ENCODE measurements around the gene NR2F6.

NR2F6 gene

DNA sequence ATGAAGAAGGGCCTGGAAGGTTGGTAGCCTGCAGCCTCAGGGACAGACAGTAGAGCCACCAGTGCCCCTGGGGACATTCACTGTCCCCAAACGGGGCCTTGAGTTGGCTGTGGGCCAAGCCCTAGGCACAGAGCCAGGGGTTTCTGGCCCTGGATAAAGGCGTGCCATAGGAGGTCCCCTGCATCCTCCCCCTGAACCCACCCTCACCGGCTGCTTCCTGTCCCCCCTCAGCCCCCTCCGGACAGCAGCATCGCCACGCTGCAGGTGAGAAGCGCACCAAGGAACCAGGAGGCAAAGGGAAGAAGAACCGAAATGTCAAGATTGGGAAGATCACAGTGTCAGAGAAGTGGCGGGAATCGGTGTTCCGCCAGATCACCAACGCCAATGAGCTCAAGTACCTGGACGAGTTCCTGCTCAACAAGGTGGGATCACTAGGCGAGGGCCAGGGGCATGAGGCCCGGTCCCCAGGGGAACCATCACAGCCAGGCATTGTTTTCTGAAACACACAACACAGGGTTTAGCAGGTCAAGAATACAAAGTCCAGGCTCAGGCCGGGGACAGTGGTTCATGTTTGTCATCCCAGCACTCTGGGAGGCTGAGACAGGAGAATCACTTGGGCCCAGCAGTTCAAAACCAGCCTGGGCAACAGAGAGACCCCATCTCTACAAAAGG, 45.2 kb downstream of the NR2F6 start:
- no peak overlapping the region for H3K27ac ChIP-seq (ENCODE audit: extremely low read depth, low read depth, low read length)
- no peak overlapping the region for H3K4me3 ChIP-seq (ENCODE audit: low read depth, low read length)
- TF ChIP-seq ZNF292 (tag by site-specific recombination; IDR thresholded peaks at IDR 0.05; ENCODE audit: borderline replicate concordance, low read depth): no peak
- TF ChIP-seq ZNF791 (tag by site-specific recombination; IDR thresholded peaks at IDR 0.05): no peak
- no peak for TF ChIP-seq ZNF629 (tag by site-specific recombination; IDR thresholded peaks at IDR 0.05)
- no peak for TF ChIP-seq ZNF16 (tag by site-specific recombination; IDR thresholded peaks at IDR 0.05; ENCODE audit: low read depth)
- TF ChIP-seq ZNF2 (tag by site-specific recombination; IDR thresholded peaks at IDR 0.05): no peak
- TF ChIP-seq SETDB1 (IDR thresholded peaks at IDR 0.05; ENCODE audit: insufficient read length, low read length): no peak
- no peak for TF ChIP-seq ZNF391 (tag by site-specific recombination; IDR thresholded peaks at IDR 0.05; ENCODE audit: borderline replicate concordance, low read depth)
- no peak for TF ChIP-seq GLIS2 (tag by site-specific recombination; IDR thresholded peaks at IDR 0.05)
- TF ChIP-seq ZNF558 (tag by site-specific recombination; IDR thresholded peaks at IDR 0.05): no peak
- no peak for TF ChIP-seq ZNF677 (tag by site-specific recombination; IDR thresholded peaks at IDR 0.05)
- TF ChIP-seq, protein P1, sequence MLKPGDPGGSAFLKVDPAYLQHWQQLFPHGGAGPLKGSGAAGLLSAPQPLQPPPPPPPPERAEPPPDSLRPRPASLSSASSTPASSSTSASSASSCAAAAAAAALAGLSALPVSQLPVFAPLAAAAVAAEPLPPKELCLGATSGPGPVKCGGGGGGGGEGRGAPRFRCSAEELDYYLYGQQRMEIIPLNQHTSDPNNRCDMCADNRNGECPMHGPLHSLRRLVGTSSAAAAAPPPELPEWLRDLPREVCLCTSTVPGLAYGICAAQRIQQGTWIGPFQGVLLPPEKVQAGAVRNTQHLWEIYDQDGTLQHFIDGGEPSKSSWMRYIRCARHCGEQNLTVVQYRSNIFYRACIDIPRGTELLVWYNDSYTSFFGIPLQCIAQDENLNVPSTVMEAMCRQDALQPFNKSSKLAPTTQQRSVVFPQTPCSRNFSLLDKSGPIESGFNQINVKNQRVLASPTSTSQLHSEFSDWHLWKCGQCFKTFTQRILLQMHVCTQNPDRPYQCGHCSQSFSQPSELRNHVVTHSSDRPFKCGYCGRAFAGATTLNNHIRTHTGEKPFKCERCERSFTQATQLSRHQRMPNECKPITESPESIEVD (tag by site-specific recombination; IDR thresholded peaks at IDR 0.05): no peak
- TF ChIP-seq GLI2 (tag by site-specific recombination; IDR thresholded peaks at IDR 0.05; ENCODE audit: borderline replicate concordance, low read depth): no peak
- TF ChIP-seq BCL11A (tag by site-specific recombination; IDR thresholded peaks at IDR 0.05; ENCODE audit: low read depth): no peak
- TF ChIP-seq WT1 (tag by site-specific recombination; IDR thresholded peaks at IDR 0.05): no peak
- TF ChIP-seq, protein P2, sequence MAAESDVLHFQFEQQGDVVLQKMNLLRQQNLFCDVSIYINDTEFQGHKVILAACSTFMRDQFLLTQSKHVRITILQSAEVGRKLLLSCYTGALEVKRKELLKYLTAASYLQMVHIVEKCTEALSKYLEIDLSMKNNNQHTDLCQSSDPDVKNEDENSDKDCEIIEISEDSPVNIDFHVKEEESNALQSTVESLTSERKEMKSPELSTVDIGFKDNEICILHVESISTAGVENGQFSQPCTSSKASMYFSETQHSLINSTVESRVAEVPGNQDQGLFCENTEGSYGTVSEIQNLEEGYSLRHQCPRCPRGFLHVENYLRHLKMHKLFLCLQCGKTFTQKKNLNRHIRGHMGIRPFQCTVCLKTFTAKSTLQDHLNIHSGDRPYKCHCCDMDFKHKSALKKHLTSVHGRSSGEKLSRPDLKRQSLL (tag by site-specific recombination; IDR thresholded peaks at IDR 0.05): no peak
- TF ChIP-seq ZFHX2 (tag by site-specific recombination; conservative IDR thresholded peaks at IDR 0.05): no peak
- TF ChIP-seq, protein P3, sequence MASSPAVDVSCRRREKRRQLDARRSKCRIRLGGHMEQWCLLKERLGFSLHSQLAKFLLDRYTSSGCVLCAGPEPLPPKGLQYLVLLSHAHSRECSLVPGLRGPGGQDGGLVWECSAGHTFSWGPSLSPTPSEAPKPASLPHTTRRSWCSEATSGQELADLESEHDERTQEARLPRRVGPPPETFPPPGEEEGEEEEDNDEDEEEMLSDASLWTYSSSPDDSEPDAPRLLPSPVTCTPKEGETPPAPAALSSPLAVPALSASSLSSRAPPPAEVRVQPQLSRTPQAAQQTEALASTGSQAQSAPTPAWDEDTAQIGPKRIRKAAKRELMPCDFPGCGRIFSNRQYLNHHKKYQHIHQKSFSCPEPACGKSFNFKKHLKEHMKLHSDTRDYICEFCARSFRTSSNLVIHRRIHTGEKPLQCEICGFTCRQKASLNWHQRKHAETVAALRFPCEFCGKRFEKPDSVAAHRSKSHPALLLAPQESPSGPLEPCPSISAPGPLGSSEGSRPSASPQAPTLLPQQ (tag by site-specific recombination; IDR thresholded peaks at IDR 0.05): no peak
- no peak for TF ChIP-seq GLI4 (tag by site-specific recombination; IDR thresholded peaks at IDR 0.05)
- peaks cover 4 to 39% of the 10 kb centered on the region in 2 experiments; a peak in 2 of 3 replicates for H3K36me3 ChIP-seq (ENCODE audit: control insufficient read depth in 2 of 2, insufficient read depth in 1 of 2, low read length in 2 of 2)
- ChIA-PET CTCF (interaction anchor here (0.7 to 0.8 kb wide), 2 partner anchors 485 to 1018 kb away, joined by 3 read pairs; no protein-coding TSS in a partner anchor), POLR2A (no interaction called here)
- H3K4me1 ChIP-seq (ENCODE audit: control insufficient read depth, insufficient read depth, low read length): no peaks in the 10 kb centered on the region
- no peaks in the 10 kb centered on the region for H3K9me3 ChIP-seq (ENCODE audit: control insufficient read depth, insufficient read depth, low read depth, low read length)

DNA sequence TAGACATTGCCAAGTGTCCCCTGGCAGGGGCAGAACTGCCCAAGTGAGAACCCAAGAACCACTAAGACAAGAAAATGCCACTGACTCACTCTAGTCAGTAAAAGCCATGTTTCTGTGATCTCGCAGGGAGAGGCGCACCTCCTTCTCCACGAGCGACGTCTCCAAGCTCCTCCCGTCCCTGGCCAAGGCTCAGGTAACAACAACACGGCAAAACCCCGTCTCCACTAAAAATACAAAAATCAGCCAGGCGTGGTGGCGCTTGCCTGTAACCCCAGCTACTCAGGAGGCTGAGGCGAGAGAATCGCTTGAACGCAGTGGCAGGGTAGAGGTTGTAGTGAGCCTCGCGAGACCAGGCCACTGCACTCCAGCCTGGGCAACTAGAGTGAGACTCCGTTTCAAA, 48.1 kb downstream of the NR2F6 start:
- POLR2A ChIA-PET: no interaction called here
- no peak overlapping the region for H3K4me3 ChIP-seq (ENCODE audit: low read depth, low read length)
- no peaks in the 10 kb centered on the region for H3K4me1 ChIP-seq (ENCODE audit: control insufficient read depth, insufficient read depth, low read length)
- CTCF ChIA-PET: no interaction called here
- no peaks in the 10 kb centered on the region for H3K9me3 ChIP-seq (ENCODE audit: control insufficient read depth, insufficient read depth, low read depth, low read length)
- peaks cover 4 to 57% of the 10 kb centered on the region in 2 experiments; a peak in 2 of 3 replicates for H3K36me3 ChIP-seq (ENCODE audit: control insufficient read depth in 2 of 2, insufficient read depth in 1 of 2, low read length in 2 of 2)
- no peak overlapping the region for H3K27ac ChIP-seq (ENCODE audit: extremely low read depth, low read depth, low read length)
- TF ChIP-seq, protein P4, sequence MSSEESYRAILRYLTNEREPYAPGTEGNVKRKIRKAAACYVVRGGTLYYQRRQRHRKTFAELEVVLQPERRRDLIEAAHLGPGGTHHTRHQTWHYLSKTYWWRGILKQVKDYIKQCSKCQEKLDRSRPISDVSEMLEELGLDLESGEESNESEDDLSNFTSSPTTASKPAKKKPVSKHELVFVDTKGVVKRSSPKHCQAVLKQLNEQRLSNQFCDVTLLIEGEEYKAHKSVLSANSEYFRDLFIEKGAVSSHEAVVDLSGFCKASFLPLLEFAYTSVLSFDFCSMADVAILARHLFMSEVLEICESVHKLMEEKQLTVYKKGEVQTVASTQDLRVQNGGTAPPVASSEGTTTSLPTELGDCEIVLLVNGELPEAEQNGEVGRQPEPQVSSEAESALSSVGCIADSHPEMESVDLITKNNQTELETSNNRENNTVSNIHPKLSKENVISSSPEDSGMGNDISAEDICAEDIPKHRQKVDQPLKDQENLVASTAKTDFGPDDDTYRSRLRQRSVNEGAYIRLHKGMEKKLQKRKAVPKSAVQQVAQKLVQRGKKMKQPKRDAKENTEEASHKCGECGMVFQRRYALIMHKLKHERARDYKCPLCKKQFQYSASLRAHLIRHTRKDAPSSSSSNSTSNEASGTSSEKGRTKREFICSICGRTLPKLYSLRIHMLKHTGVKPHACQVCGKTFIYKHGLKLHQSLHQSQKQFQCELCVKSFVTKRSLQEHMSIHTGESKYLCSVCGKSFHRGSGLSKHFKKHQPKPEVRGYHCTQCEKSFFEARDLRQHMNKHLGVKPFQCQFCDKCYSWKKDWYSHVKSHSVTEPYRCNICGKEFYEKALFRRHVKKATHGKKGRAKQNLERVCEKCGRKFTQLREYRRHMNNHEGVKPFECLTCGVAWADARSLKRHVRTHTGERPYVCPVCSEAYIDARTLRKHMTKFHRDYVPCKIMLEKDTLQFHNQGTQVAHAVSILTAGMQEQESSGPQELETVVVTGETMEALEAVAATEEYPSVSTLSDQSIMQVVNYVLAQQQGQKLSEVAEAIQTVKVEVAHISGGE (tag by site-specific recombination; conservative IDR thresholded peaks at IDR 0.05; ENCODE audit: low read depth): no peak
- TF ChIP-seq, protein P5, sequence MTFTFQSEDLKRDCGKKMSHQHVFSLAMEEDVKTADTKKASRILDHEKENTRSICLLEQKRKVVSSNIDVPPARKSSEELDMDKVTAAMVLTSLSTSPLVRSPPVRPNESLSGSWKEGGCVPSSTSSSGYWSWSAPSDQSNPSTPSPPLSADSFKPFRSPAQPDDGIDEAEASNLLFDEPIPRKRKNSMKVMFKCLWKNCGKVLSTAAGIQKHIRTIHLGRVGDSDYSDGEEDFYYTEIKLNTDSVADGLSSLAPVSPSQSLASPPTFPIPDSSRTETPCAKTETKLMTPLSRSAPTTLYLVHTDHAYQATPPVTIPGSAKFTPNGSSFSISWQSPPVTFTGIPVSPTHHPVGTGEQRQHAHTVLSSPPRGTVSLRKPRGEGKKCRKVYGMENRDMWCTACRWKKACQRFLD (tag by site-specific recombination; IDR thresholded peaks at IDR 0.05): no peak
- TF ChIP-seq ZNF501 (tag by site-specific recombination; IDR thresholded peaks at IDR 0.05): no peak
- TF ChIP-seq, protein P6, sequence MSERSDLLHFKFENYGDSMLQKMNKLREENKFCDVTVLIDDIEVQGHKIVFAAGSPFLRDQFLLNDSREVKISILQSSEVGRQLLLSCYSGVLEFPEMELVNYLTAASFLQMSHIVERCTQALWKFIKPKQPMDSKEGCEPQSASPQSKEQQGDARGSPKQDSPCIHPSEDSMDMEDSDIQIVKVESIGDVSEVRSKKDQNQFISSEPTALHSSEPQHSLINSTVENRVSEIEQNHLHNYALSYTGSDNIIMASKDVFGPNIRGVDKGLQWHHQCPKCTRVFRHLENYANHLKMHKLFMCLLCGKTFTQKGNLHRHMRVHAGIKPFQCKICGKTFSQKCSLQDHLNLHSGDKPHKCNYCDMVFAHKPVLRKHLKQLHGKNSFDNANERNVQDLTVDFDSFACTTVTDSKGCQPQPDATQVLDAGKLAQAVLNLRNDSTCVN (tag by site-specific recombination; optimal IDR thresholded peaks at IDR 0.05): no peak
- TF ChIP-seq, protein P7, sequence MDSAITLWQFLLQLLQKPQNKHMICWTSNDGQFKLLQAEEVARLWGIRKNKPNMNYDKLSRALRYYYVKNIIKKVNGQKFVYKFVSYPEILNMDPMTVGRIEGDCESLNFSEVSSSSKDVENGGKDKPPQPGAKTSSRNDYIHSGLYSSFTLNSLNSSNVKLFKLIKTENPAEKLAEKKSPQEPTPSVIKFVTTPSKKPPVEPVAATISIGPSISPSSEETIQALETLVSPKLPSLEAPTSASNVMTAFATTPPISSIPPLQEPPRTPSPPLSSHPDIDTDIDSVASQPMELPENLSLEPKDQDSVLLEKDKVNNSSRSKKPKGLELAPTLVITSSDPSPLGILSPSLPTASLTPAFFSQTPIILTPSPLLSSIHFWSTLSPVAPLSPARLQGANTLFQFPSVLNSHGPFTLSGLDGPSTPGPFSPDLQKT (IDR thresholded peaks at IDR 0.05; ENCODE audit: borderline replicate concordance, low read depth, low read length): no peak

All from HEK293 (cell line).